Measurements from ENCODE around the gene CYP4F11. TPM values are rescaled to one million over a fixed set of nuclear protein-coding genes. Genes with fewer than 3 reads are reported as not detected.
"Not testable (repeated sequence)": the region's sequence is repeated elsewhere in the genome, so short reads cannot be mapped to it uniquely, and the experiment has no call there.

Gene CYP4F11
- total and polyA plus RNA-seq, 12 donors = 0.18 to 10.5 (median 2.5) TPM; not detected in 2

DNA sequence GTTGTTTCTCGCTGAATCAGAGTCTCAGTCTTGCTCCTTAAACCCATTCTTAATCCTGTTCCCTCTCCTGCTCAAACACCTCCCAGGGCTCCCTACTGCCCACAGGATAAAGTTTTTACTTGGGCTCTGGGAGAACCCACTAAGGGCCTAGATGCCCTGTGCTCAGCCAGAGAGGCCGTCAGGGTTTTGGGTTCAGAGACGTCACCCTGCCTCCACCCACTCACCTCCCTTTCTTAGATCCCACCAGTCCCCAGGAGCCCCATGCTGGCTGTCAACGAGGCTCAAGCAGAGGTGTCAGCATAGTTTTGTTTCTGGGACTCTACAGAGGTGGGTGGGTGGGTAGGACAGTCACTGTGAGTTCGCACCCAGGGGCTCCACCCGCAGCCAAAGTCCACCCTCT, 20.9 kb downstream of the CYP4F11 start:
- Histone ChIP-seq H3K36me3 (replicated peaks in 1 of 2) (no peaks in the 10 kb centered on the region), H3K9me3 (replicated peaks in 1 of 3) (peaks cover 0 to 7% (median 3%) of the 10 kb centered on the region in 3 donors), H3K4me3 (no peak overlapping the region), H3K27me3 (peaks cover 28% of the 10 kb centered on the region), H3K27ac (no peak overlapping the region), H3K4me1 (replicated peaks in 1 of 2) (no peaks in the 10 kb centered on the region)
- TF ChIP-seq, protein P1, sequence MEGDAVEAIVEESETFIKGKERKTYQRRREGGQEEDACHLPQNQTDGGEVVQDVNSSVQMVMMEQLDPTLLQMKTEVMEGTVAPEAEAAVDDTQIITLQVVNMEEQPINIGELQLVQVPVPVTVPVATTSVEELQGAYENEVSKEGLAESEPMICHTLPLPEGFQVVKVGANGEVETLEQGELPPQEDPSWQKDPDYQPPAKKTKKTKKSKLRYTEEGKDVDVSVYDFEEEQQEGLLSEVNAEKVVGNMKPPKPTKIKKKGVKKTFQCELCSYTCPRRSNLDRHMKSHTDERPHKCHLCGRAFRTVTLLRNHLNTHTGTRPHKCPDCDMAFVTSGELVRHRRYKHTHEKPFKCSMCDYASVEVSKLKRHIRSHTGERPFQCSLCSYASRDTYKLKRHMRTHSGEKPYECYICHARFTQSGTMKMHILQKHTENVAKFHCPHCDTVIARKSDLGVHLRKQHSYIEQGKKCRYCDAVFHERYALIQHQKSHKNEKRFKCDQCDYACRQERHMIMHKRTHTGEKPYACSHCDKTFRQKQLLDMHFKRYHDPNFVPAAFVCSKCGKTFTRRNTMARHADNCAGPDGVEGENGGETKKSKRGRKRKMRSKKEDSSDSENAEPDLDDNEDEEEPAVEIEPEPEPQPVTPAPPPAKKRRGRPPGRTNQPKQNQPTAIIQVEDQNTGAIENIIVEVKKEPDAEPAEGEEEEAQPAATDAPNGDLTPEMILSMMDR (IDR thresholded peaks at IDR 0.05) = no peak
- TF ChIP-seq POLR2A (IDR thresholded peaks at IDR 0.05) = no peak
- WGBS, 4 donors = 49 to 72% (median 60%) methylated on average over 4 to 6 of the region's 6 CpGs
- intact Hi-C loops (cut with DNase I) = no loop called here
- DNase-seq = no peak

DNA sequence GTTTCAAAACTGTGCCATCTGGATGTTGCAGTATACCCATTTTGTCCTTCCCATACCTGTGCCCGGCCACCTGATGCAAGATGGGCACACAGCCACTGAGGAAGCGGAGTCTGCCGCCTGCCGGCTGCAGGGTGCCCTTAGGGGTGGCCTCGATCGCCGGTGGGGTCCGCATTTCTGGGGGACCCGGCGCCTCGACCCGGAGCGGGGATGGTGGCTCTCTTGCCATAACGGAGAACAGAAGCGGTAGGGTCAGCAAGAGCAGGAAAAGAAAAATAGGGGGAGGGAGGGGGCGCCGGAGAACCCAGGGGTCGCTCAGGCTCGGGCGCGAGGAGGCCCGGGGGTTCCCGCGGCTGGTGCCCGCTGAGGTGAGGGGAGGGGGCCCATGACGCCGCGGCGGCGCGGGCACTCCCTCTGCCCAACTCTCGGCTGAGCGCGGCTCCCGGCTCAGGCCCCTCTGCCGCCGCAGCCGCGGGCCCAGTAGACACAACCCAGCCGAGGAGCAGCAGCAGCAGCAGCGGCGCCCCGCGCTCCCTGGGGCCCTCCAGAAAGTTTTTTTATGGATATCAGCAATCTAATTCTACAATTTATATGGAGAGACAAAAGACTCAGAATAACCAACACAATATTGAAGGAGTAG, 22.6 kb downstream of the CYP4F11 start:
- WGBS, 4 donors = 1 to 8% (median 3%) methylated on average over 15 to 44 of the region's 44 CpGs
- intact Hi-C loops (cut with DNase I) = no loop called here
- Histone ChIP-seq H3K27ac (no peak overlapping the region), H3K36me3 (replicated peaks in 1 of 2) (no peaks in the 10 kb centered on the region), H3K4me1 (replicated peaks in 1 of 2) (no peaks in the 10 kb centered on the region), H3K27me3 (peaks cover 28% of the 10 kb centered on the region), H3K4me3 (no peak overlapping the region), H3K9me3 (replicated peaks in 1 of 3) (peaks cover 0 to 7% (median 3%) of the 10 kb centered on the region in 3 donors)
- TF ChIP-seq, protein P1 (IDR thresholded peaks at IDR 0.05) = no peak
- TF ChIP-seq POLR2A (IDR thresholded peaks at IDR 0.05) = no peak
- DNase-seq = no peak

DNA sequence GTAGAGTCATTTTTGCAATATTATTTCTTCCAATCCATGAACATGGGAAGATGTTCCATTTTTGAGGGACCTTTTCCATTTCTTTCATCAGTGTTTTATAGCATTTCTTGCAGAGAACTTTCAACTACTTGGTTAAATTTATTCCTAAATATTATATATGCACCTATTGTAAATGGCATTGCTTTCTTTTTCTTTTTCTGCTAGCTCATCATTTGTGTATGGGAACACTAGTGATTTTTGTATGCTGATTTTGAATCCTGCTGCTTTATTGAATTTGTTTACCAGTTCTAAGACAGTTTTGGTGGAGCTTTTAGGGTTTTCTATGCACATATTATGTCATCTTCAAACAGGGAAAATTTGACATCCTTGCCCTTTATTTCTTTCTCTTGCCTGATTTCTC, 29.3 kb downstream of the CYP4F11 start:
- no peak overlapping the region for H3K27ac ChIP-seq
- TF ChIP-seq, protein P1 (IDR thresholded peaks at IDR 0.05) = no peak
- TF ChIP-seq POLR2A (IDR thresholded peaks at IDR 0.05) = no peak
- no peak for DNase-seq
- H3K4me3 ChIP-seq = no peak overlapping the region
- peaks cover 3% of the 10 kb centered on the region for H3K27me3 ChIP-seq
- H3K36me3 ChIP-seq (replicated peaks in 1 of 2) = no peaks in the 10 kb centered on the region
- H3K9me3 ChIP-seq (replicated peaks in 1 of 3) = no peaks in the 10 kb centered on the region
- intact Hi-C loops (cut with DNase I) = no loop called here
- no peaks in the 10 kb centered on the region for H3K4me1 ChIP-seq (replicated peaks in 1 of 2)

DNA sequence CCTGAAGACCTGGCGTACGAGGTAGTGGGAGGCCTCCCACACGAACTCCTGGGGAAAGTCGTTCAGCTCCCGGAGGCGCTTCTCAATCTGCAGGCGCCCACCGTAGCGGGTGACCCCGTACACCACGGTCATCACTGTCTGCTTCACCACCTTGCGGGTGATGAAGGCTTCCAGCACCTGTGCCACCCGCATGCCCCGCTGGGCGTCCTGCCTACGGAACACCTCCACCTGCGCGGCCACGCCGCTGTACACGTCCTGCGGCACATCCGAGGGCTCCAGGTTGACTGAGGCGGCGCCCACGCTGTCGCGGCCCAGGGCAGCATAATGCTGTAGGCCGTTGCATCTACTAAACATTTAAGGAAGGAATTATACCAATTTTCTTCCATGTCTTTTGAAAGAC, 31.4 kb downstream of the CYP4F11 start:
- H3K36me3 ChIP-seq (replicated peaks in 1 of 2); H3K27ac ChIP-seq; H3K4me3 ChIP-seq; H3K9me3 ChIP-seq (replicated peaks in 1 of 3); DNase-seq; intact Hi-C loops (cut with DNase I); H3K27me3 ChIP-seq; H3K4me1 ChIP-seq (replicated peaks in 1 of 2): not testable (repeated sequence)
- WGBS, 4 donors = 81 to 93% (median 86%) methylated on average over 23 to 29 of the region's 29 CpGs

DNA sequence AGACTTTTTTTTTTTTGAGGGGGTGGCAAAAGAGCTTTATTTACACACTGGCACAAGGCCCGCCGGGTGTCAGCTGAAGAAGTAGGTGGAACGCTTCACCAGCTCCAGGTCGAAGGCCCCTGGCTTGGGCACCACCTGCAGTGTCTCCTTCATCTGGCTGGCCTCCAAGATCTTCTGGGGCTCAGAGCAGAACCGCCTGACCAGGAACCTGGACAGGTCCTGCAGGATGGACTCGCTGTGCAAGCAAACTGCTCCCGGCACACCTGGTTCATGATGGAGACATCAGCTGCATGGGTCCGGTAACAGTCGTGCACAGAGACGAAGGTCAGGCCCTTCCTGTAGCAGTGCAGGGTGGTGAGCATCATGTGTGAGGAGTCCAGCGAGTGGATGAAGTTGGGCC, 32.1 kb downstream of the CYP4F11 start:
- Histone ChIP-seq H3K36me3 (replicated peaks in 1 of 2) (no peaks in the 10 kb centered on the region), H3K27me3 (peaks cover 3% of the 10 kb centered on the region), H3K27ac (no peak overlapping the region), H3K9me3 (replicated peaks in 1 of 3) (no peaks in the 10 kb centered on the region), H3K4me1 (replicated peaks in 1 of 2) (no peaks in the 10 kb centered on the region), H3K4me3 (no peak overlapping the region)
- TF ChIP-seq POLR2A (IDR thresholded peaks at IDR 0.05) = no peak
- TF ChIP-seq, protein P1 (IDR thresholded peaks at IDR 0.05) = no peak
- WGBS, 4 donors = 81 to 88% (median 83%) methylated on average over 8 to 11 of the region's 11 CpGs
- DNase-seq = no peak
- intact Hi-C loops (cut with DNase I) = no loop called here
